CD4-positive, alpha-beta T cell treated with Interferon alpha-2 for 1 hour (primary cell): ENCODE results near the gene SCYL3.
"Not testable (repeated sequence)": the region's sequence is repeated elsewhere in the genome, so short reads cannot be mapped to it uniquely, and the experiment has no call there.

Experiments
- DNase-seq, 2 donors: peaks; one replicate each; pipeline ENCODE4 v3.0.0-alpha.2; 2020 to 2022

SCYL3 gene

DNA sequence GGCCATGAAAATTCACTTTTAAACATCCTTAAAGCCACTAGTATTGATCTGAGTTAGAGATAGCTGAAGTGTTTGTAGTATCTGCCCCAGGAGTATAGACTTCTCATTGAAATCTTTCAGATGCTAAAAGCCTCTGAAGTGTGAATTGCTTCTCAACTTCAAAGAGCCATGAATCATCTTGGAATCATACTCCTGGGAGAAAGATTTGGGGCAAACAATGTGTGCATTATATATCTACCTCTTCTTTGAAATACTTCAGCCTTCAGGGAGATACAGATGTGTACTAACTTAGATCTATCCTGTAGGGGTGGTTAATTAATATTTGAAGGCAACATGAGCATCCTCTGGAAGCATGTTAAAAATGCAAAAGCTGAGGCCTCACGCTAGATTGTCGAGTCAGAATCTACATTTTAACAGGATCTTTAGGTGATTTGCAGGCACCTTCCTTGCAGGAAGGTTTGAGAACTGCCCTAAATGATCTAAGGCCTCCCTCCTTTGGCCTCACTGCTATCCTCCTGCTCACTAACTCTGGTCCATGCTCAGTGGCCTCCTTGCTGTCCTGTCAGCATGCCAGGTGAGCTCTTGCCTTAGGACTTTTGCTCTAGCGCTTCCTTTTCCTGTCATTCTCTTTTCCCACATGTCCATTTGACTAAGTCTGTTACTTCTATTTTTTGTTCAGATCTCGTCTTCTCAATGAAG lies 6.0 kb upstream of the SCYL3 start:
- DNase-seq: no peak

DNA sequence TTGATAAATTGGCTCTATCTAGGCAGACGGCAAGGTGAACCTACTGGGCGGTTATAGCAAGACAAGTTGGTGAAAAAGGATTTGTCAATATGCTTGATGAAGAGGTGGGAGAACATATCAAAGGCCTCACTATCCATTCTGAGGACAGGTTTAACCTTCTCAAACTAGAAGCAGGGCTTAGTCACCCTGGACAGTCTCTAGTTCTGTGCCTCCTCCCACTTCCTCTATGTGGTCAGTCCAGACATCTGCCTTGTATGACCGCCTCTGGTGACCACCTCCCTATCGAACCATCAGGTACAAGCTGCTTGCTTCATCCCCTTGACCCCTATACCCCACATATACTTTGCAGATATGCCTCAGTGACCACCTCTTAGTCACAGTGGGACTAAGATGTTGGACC lies 2.3 kb upstream of the SCYL3 start:
- DNase-seq: peak in 1 of 2 donors; percentile 18

DNA sequence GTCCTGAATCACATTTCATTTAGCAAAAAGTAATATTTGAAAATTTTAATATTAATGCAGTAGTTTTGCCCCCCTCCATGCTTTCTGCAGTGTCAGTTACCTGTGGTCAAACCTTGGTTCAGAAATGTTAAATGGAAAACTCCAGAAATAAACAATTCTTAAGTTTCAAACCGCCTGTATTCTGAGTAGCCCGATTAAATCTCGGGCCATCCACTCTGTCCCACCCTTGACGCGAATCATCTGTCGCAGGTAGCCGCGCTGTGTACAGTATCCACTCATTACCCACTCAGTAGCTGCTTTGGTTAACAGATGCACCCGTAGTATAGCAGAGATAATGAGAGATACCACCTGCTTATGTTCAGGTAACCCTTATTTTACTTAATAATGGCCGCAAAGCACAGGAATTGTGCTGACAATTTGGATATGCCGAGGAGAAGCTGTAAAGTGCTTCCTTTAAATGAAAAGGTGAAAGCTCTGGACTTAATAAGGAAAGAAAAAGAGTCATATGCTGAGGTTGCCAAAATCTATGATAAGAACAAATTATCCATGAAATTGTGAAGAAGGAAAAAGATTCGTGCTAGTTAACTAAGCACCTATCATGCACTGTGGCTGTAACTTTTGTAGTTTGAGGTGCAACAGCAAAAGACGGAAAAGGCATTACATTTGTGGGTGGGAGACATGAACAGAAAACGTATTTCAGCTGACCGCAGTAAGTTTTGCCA lies 889 bp upstream of the SCYL3 start:
- DNase-seq: no peak

DNA sequence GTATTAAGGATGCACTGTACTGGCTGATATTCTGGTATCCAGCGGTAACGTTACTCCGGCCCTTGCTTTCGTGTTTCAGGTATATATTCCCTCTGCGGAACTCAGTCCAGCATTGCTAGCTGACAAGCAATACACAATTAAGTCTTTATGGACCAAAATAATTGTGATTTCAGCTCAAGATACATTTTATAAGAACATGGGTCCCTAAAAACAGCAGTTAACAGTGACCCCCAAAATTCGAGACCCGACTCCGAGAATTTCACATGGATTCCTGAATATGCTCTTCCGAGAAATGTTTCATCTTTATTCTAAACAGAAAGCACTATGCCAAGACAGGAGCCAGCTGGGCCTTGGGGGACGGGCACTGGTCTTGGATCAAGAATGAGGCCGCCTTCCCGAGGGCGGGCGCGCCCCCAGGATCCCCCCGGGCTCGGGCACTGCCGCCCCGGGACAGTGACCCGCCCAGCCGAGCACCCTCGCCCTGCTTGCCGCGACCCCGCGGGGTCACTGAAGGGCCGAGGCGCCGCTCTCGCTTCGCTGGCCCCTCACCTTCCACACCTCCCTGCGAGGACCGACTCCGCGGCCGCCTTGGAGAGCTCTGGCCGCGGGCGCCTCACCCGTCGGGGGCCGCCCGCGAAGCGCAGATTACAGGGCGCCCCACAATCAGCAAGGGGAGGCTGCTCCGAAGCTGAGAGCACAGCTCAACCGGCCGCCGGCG lies 610 bp downstream of the SCYL3 start:
- peak; percentile 53 to 73 for DNase-seq

DNA sequence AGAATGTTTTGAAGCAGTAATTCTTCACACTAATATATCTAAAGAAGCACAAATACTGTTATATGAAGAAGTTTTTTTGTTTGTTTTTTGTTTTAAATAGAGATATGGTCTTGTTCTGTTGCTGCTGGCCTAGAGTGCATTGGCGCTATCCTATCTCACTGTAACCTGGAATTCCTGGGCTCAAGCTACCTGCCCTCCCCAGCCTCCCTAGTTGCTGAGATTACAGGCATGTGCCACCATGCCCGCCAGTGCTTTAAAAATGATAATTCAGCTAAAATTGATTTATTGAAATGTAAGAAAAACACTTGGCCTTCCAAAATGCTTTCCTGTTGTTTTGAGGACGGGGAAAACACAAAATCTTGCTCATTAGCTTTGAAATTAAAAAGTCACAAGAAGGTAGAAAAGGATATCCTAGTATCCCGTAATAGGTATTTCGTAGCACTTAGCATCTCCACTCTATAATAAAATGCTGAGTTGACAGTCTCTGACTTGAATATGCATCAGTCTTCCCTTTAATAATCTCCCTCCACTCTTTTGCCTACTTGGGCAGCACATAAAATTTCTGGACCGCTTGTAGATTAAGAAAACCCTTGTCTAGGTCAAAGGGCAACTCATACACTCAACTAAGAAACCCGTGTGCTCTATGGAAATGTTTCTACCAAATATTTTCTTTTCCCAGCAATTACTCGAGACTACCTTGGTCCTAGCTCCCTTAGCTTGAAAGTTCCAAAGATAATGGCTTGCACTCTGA lies 1.3 kb downstream of the SCYL3 start:
- peak in 1 of 2 donors; percentile 18 for DNase-seq

DNA sequence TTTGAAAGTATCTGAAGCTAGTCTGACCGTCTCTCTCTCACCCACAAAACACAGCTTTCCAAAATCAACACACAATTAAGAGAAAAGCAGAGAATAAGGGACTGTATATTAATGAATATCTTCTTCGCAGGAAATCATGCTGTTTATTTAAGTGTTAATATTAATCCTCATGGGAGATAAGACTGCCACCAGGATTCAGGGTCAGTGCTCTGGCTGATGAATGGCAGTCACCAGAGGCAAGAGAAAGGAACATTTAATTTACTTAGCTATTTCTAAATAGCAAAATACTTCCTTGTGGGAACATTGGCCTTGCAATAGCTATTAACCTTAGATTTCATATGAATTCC lies 2.2 kb downstream of the SCYL3 start:
- no peak for DNase-seq

DNA sequence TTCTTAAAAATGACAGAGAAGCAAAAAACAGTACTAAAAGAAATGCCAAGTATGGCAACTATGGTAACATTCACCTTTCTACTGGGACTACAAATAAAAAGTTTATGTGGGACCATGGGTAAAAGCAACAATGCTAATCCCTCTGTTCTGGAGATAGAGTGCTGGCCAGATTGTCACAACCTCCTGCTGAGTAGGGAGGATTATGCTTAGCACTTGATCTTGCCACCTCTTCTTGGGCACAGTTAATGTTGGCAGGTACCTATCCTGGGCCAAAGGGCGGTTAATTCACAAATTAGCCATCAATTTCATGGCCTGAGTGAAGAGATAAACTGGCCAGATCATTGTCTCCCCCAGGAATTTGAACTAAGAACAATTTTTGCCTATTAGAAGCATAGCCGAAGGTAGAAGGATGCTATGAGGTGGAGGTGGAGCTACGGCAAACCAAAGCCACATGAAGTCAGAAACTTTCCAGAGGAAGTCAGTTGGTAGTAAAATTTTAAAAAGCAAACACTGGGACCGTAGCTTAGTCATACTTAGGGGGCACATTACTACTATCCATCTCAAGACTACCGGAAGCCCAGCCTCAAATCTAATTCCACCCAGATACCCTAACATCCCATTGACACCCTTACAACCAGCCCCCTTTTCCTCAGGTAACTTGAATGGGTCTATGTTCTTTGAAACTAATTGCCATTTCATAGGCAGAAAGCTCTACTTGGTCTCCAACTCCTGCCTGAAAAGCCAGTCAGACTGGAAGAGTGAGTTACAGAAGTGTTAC lies 2.7 kb downstream of the SCYL3 start:
- DNase-seq: peak; percentile 32 to 72

DNA sequence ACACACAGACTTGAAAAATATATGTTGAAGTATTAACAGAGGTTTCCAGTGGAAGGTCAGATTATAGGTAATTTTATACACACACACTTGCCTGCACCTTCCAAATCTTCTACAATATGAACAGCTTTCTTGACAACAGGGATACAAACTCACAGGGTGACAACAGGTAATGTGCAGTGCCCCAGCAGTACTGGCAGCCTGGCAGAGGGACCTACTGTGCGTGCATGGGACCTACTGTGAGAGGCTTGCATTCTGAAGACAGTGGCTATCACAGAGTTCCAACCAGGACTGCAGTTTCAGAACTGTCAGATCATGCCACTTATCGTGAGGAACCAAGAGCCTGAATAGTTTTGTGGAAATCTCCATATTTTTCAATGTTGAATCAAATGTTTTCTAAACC lies 3.8 kb downstream of the SCYL3 start:
- DNase-seq: no peak

DNA sequence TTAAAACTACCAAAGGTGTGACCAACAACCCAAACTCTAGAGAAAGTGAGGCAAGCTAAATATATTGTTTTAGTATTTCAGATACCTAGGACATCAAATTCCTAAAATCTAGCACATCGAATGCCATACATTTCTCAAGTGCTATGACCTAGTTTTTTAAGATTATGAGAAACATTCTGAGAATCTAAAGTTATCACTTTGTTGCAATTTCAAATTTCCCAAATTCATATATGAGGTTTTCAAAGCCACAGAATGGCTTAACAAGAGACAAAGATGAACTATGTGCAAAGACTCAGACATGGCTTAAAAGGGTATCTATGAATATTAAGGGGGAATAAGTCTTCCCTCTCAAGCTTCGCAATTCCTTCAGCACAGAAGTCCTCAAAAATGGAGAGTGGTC lies 6.8 kb downstream of the SCYL3 start:
- DNase-seq: no peak

DNA sequence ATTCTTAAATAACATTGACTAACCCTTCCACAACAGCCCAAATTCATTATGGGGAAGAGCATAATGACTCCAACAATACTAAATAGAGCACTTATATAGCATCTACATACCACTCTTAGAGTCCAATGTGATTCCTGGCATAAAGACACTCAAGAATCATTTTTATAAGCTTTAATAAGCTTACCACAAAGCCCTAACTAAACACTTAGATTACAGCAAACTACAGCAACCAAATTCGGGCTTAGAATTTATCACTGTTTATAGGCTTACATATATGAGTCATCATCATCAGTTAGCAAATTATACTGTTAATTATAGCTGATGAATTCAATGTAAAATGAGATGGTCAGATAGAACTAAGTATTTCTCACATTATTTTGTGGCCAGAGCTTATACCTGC lies 7.3 kb downstream of the SCYL3 start:
- DNase-seq: no peak

DNA sequence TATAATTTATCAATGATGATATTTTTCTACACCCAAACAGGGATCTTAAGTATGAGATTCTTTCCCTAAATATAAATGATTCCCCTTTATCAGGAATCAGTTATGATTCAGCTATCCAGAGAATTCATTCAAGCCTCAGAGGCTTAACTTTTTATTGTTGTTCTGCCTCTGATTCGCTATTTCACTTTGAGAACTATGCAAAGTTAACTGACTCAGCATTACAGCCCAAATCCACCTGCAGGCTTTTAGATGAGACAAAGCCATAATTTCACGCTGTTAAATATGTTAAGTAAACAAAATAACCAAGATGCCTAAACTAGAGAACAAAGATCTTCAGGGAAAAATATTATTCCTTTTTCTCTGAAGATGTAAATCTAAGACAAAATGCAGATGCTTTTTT lies 8.5 kb downstream of the SCYL3 start:
- no peak for DNase-seq

DNA sequence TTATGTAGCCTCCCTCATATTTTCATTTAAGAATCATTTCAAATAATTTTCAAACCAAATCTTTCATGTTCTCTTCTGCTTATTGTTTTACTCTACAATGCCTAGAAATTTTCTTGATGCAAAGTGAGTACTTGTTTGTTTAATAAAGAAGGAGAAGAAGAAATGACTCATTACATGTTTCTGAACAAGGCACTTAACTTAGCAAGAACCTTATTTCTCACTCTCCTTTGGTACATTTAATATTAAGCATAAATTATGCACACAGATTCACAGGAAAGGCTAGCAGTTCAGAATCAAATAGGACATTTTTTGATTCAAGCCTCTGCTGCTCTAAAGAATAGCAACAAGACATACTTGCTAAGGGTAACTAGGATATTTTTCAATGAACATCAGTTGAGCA lies 9.1 kb downstream of the SCYL3 start:
- DNase-seq: no peak

DNA sequence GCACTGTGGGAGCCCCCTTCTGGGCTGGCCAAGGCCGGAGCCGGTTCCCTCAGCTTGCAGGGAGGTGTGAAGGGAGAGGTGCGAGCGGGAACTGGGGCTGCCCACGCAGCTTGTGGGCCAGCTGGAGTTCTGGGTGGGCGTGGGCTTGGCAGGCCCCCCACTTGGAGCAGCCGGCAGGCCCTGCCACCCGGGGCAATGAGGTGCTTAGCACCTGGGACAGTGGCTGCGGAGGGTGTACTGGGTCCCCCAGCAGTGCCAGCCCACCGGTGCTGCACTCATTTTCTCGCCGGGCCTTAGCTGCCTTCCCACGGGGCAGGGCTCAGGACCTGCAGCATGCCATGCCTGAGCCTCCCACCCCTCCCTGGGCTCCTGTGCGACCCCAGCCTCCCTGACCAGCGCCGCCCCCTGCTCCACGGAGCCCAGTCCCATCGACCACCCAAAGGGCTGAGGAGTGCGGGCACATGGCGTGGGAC lies 11.6 kb downstream of the SCYL3 start:
- DNase-seq: no peak

DNA sequence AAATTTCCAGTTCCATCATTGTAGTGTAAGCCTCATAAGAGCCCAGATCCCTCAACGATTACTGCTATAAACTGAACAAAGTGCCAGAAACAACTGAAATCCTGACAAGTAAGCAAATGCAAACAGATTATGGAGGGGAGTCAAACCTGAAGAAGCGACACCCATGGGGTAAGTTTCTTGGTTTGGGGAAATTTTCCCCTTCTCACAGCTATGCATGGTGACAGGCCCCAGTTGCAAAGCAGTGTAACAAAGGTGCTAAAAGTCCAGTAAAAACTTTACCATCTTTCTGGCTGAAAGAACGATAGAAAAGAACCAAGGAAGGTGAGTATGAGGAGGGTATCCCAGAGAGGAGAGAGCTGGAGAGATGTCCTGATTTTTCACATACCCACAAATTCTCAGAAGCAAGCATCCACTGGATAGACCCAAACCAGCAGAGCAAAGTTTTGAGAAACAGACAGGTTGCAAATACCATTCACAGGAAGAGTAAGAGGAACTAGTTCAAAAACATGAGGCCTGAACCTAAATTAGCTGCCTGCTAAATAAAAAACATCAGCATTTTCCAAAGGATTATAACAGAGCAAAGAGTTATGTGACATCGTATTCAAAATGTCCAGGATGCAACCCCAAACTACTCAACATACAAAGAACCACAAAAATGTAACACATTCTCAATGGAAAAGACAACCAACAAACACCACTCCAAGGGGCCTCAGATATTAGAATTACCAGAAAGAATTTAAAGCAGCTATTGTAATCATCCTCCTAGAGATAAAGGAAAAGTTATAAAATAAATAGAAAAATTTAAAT lies 14.5 kb downstream of the SCYL3 start:
- no peak for DNase-seq

DNA sequence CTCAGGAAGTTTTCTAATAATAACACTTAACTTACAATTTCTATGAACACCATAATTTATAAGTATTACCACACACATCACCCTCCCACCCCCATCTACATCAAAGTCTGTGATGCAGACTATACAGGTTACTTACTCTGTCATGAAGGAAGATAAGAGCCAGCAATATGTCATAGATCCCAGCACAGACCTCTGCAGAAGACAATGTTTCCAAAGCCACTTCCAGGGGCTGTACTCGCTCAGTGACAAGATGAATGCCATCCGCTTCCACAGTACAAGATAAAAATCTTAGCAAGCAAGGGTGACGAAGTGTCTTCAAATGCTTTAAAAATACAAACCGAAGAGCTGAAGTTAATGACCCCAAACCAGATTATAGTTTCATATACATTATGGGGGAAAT lies 15.2 kb downstream of the SCYL3 start:
- no peak for DNase-seq

DNA sequence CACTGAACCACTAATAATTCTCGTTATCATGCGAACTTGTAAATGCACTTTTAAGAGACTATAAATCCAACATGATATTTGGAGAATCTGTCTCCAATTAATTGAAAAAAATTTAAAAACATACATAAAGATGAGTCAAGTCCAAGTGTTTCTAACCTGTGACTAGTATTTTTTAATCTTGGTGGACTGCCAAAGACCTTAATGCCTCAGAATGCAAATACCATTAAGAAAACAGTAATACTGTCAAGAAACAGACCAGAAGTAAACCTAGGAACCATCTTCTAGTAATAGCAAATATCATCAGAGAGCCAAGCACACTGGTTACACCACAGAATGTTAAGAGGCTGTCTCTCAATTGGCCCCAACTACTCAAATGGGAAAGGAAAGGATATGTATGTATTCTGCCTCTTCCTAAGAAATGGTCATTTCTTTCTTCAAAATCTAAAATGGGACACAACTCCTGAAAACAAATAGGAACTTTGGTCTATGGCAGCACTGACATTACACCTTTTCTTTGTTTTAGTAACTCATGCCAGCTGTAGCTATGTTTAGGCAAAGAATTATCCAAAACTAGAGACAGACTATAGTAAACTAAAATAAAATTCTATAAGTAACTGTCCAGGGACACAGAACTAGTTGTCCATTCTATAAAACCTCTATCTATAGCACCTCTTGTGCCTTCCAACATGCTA lies 15.8 kb downstream of the SCYL3 start:
- no peak for DNase-seq

DNA sequence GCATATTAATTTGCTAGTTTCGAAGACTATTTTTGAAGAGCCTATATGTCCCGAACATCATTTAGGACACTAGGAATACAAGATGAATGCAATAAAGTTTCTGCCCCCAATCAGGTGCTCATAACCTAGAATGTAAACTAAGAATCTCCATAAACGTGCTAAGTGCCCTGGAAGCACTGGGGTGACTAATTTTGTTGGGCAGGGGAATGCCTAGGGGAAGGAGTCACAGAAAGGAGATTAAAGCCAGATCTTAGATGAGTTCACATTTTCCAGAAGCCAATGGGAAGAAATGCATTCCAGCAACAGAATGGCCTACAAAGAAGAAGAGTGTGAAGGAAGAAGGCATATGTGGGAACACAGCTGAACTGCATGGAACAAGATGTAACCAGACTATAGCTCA lies 19.5 kb downstream of the SCYL3 start:
- no peak for DNase-seq

DNA sequence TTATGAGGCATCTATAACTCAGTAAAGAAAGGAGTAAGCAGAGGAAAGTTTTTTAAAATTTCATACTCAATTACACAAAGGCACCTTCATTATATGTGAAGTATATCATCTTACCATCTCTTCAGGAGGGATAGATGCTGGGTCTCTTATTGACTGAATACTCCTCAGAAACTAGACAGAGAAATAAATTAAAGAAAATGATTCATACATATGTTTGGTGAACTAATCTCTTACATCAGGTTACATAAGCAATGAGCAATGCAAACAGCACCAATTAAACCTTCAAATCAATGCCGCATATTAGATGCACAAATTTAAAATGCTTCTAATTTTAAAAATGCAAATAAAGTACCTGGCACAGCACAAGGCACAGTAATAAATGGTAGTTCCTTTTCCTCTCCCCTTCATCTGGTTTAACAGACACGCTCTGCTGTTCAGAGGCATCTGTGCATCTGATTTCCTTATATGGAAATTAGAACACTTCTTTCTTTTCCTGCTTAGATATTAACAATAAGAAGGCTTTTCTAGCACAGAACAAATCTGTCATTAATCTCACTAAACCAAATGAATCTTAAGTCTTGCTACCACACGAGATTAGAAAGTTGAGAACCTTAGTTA lies 20.0 kb downstream of the SCYL3 start:
- DNase-seq: no peak

DNA sequence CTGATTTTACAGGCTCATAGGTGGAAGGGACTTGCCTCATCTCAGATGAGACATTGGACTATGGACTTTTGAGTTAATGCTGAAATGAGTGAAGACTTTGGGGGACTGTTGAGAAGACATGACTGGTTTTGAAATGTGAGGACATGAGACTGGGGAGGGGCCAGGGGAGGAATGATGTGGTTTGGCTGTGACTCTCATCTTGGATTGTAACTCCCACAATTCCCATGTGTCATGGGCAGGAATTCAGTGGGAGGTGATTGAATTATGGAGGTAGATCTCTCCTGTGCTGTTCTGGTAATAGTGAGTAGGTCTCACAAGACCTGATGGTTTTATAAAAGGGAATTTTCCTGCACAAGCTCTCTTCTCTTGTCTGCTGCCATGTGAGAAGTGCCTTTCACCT lies 20.8 kb downstream of the SCYL3 start:
- no peak for DNase-seq

DNA sequence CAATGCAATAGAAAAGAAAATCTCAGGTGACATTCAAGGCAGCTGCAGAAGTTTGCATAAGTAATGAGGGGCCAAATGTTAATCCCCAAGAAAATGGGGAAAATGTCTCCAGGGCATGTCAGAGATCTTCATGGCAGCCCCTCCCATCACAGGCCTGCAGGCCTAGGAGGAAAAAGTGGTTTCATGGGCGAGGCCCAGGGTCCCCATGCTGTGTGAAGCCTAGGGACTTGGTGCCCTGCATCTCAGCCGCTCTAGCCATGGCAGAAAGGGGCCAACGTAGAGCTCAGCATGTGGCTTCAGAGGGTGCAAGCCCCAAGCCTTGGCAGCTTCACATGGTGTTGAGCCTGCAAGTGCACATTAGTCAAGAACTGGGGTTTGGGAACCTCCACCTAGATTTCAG lies 21.7 kb downstream of the SCYL3 start:
- not testable (repeated sequence) for DNase-seq

DNA sequence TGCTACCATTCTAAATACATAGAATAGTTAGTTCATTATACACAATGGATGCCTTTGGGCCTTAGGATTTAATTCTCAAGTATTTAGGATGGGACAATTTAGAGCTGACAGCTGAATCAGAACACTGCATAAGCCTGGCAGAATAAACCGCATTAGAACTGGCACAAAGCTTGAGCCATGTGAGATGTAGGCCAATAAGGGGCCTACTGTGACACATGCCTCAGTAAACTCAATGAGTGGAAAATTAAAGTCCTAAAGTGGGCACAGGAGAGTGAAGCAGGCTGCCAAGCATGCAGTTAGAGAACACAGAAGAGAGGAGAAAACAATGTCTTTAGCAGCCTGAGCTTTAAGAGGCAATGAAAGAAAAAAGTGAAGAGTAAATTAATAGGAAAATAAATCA lies 24.3 kb downstream of the SCYL3 start:
- DNase-seq: no peak
